CD4-positive, alpha-beta T cell treated with Interleukin-15 for 4 hours (primary cell): Measurements from ENCODE around the gene OTOG.

Experiments used
- DNase-seq: peaks from one replicate; pipeline ENCODE4 v3.0.0-alpha.2; 2020; ENCODE audit warnings: low spot score

Gene OTOG, protein sequence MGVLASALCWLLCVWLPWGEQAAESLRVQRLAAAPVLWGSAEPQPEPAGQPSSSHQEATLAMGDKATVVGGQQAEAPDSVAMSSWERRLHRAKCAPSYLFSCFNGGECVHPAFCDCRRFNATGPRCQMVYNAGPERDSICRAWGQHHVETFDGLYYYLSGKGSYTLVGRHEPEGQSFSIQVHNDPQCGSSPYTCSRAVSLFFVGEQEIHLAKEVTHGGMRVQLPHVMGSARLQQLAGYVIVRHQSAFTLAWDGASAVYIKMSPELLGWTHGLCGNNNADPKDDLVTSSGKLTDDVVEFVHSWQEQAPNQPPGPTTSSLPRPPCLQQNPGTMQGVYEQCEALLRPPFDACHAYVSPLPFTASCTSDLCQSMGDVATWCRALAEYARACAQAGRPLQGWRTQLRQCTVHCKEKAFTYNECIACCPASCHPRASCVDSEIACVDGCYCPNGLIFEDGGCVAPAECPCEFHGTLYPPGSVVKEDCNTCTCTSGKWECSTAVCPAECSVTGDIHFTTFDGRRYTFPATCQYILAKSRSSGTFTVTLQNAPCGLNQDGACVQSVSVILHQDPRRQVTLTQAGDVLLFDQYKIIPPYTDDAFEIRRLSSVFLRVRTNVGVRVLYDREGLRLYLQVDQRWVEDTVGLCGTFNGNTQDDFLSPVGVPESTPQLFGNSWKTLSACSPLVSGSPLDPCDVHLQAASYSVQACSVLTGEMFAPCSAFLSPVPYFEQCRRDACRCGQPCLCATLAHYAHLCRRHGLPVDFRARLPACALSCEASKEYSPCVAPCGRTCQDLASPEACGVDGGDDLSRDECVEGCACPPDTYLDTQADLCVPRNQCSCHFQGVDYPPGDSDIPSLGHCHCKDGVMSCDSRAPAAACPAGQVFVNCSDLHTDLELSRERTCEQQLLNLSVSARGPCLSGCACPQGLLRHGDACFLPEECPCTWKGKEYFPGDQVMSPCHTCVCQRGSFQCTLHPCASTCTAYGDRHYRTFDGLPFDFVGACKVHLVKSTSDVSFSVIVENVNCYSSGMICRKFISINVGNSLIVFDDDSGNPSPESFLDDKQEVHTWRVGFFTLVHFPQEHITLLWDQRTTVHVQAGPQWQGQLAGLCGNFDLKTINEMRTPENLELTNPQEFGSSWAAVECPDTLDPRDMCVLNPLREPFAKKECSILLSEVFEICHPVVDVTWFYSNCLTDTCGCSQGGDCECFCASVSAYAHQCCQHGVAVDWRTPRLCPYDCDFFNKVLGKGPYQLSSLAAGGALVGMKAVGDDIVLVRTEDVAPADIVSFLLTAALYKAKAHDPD (N-terminal part only)

GRCh38 chr11:17547051-17547577, at the start of gene OTOG:
TSS of gene OTOG (plus strand) at chr11:17547259. CDS start at chr11:17547373, 114 bp downstream.
- no peak for DNase-seq

DNA sequence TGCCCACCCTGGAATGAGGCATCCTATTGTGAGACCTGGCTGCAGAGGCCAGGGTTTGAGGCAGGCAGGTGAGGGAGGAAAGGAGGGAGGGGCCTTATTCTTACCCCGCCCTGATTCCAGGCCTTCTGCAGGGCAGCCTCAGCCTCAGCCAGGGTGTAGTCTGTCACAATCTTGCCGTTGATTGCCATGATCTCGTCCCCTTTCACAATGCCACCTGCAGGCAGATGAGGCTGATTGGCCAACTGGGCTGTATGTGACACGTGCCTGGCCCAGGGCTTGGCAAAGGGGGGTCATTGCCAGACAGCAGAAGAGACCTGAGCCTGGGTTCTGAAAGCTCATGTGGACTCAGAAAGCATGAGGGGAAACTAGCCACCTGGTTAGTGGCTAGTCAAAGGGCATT, 49.0 kb upstream of the OTOG start:
- no peak for DNase-seq

DNA sequence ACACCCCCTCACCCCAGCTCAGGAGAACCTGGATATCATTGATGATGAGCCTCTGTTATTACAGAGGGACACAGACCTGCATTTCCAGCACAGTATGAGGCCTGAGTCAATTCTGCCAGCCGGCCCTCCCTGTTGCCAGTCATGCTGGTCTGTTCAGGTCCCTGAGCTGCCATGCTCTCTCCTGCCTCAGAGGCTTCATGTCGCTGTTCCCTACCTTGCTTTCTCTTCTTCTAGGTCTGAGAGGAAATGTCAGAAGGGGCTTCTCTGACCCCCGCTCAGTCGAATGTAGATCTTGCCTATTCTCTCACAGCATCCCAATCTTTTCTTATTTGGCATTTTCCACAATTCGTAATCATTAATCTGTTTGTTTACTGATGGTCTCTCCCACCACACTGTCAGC, 48.6 kb upstream of the OTOG start:
- no peak for DNase-seq

GRCh38 chr11:17500673-17501072, 46.4 kb upstream of the OTOG start:
- DNase-seq: no peak

GRCh38 chr11:17502630-17503029, 44.4 kb upstream of the OTOG start:
- DNase-seq: no peak

DNA sequence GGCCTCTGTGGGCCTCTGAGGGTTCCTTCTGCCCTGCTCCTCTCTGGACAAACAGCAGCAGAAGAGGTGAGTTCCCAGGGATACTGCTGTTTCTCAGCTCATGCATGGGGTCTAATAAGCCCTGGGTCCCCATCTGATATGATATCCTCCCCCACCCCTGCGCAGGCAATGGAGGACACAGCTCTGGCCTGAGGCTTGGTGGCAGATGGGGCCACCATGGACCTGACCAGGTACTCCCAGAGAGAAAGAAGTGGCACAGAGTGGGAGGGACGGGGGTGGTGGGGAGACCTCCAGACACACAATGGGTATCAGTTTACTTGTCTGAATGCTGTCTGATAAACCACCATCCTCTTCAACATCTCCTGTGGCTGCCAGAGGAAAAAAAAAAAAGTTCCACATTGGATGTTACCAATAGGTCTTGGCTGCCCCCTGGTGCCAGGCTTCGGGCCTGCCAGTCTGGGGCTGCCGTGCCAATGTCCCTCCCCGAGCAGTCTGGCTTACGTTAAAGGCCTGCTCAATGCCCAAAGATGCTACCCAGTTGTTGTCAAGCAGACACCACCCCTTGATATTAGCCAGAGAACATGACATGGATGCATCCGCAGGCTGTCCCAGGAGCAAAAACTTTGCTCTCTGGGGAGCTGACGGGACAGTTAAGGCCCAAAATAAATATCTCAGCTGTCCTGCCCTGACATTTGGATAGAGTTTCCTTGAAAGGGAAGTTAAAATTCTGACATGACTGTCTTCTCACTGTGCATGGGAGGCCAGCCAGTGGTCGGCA, 42.5 kb upstream of the OTOG start:
- DNase-seq: peak; percentile 68

GRCh38 chr11:17505146-17505545, 41.9 kb upstream of the OTOG start:
- DNase-seq: no peak

- DNase-seq: no peak
Observed at GRCh38 chr11:17506314-17506713, 40.7 kb upstream of the OTOG start.

DNA sequence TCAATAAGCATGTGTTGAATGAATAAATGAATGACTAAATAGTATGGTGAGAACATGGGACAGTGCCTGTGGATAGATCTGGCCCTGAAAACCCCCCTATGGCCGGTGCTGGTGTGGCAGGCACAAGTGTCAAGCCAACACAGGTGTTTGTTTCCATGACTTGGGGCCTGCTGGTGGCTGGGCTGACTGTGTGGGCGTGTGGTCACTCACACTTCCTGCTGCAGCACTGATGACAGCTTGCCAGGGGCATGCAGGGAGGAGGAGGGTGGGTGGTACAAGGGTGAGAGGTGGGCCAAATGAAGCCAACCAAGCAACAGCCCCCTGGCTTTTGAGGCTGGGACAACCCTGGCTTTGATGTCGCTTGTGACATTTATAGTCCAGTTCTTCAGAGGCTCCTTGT, 40.1 kb upstream of the OTOG start:
- DNase-seq: no peak

DNA sequence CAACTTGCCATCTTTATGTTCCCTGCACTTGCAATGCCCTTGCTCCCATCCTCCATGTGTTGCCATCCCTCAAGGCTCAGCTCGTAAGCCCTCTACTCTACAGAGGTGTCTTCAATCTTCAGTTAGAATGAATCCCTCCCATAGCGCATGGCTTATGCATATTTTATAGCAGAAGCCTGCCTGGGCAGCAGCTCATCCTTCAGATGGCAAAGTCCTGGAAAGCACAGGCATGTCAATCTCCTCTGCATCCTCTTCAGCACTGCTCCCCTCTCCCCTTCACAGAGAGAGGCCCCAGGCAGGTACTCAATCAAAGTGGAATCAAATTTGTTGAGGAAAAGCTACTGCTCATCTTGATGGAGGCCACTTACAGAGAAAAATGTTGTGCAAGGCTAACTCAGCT, 39.3 kb upstream of the OTOG start:
- DNase-seq: no peak

GRCh38 chr11:17508306-17508705, 38.8 kb upstream of the OTOG start:
- no peak for DNase-seq

- no peak for DNase-seq
Observed at GRCh38 chr11:17508791-17509190, 38.3 kb upstream of the OTOG start.

DNA sequence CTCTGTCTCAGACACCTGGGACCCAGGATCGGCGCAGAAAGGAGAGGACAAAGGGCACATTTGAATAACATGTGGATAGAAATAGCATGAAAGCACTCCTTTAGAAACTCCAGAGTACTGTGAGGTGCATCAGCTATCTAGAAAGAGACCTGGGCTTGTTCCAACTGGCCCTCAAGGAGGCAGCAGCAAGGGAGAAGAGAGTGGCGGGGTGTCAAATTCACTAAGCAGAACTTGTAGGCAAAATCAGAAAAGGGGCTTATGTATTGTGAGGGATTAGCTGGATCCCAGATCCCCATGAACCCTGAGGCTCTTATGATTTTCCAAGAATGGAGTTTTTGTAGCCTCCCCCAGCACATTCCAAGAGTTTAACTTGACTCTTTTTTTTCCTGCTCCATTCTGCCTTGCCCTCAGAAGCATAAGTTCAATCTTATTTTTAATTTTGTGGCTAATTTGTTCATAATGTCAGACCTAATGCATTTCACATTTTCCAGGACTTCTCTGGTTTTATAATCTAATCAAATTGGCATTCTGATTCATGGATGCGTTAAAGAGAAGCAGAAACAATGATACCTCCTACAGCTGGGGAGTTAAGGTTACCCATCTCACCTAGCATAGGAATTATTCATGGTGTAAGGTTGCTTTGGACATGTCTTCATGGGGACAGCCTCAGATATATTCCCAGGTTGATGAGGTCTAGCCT, 36.4 kb upstream of the OTOG start:
- DNase-seq: no peak

GRCh38 chr11:17511571-17511970, 35.5 kb upstream of the OTOG start:
- no peak for DNase-seq

- DNase-seq: no peak
Observed at GRCh38 chr11:17512101-17512500, 35.0 kb upstream of the OTOG start.

DNA sequence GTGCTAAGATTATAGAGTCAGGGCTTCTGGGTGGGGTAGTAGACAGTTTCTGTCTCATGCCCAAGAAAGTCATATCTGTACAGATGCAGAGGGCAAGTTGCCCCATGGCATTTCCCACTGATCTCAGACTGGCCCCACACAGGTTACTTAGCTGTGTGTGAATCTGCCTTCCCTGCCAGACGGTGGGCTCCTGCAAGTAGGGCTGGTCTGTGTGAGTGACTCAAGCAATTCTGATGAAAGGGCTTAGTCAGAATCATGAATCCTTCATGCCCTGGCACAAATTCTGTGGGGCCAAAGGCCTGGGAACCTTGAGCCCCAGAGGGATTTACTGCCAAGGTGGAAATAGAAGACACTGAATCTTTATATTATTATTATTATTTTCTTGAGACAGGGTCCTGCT, 33.2 kb upstream of the OTOG start:
- no peak for DNase-seq

GRCh38 chr11:17514476-17514875, 32.6 kb upstream of the OTOG start:
- no peak for DNase-seq

DNA sequence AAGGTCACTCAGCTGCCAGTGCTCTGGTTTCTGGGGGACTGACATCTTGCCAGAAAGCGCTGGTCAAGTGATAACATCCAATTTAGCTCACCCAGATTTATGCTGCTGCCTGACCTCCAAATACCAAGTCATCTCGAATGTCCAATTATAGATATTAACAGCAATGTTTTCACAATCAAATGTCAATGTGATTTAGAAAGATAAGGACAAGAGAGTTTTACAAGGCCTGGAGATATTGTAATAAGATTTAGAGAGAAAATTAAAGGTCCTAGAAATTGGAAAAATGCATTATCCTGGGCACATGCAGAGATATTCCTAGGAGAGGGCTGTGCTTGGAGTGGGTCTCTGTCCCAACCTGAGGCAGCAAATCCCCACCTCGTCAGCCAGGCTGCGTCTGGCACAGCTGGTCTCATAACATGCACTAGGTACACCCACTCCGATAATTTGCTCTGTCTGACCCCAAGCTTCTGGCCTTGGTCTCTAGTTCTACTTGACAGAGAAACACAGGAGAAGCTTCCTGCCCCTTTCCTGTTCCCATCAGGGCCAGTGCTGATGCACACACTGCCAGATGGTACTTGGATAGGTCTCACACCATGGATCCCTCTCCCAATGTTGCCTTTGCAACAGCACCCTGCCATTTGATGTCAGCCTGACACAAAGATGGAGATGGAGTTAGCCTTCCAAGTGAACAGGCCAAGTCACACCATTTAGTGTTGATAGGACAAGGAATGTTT, 31.4 kb upstream of the OTOG start:
- DNase-seq: no peak

GRCh38 chr11:17516551-17517150, 30.4 kb upstream of the OTOG start:
- DNase-seq: no peak

DNA sequence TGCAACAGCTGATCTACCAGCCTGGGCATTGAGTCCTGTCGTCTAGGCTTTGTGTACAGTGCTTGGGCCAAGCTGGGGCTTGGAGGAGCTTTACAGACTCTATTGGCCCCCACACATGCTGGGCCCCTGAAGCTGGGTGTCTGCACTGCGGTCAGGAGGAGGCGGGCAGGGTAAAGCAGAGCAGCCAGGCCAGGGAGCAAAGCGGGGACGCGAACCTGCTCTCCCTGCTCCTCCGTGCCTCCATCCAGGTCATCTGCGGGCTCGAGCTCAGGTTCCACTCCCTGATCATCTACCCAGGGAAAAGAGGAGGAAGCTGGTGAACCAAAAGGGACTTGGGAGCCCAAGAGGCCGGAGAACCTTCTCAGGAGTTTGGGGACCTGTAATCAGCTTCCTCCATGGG, 29.9 kb upstream of the OTOG start:
- no peak for DNase-seq
